Measurements from ENCODE around the gene UBAP2. TPM values are rescaled to one million over a fixed set of nuclear protein-coding genes. Genes with fewer than 3 reads are reported as not detected.
A peak's percentile ranks its signal among the peaks of the same experiment; 100 is the strongest.

UBAP2 gene
- polyA plus RNA-seq, 1 of the 3 experiments (the other 2 are of a cell fraction) = 15.8 TPM

DNA sequence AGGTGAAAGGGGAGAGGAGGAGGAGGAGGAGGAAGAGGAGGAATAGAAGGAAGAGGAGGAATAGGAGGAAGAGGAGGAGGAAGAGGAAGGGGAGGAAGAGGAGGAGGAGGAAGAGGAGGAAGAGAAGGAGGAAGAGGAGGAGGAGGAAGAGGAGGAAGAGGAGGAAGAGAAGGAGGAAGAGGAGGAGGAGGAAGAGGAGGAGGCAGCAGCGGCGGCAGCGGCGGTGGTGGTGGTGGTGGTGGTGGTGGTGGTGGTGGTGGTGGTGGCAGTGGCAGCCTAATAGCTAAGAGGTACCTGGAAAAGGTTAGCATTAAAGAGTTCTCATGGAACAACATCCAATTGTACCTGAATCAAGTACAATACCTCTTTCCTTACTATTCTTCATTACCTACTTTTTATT lies 32.5 kb downstream of the UBAP2 start:
- Histone ChIP-seq H3K79me2 (ENCODE audit: insufficient read depth) (peaks cover 65% of the 10 kb centered on the region), H2AFZ (ENCODE audit: low read depth) (no peak overlapping the region), H3F3A (replicated peaks; ENCODE audit: insufficient read depth) (peaks cover 17% of the 10 kb centered on the region), H3K36me3 (replicated peaks in 1 of 2; ENCODE audit: control insufficient read depth in 1 of 2, insufficient read depth in 2 of 2, low read length in 1 of 2) (peaks cover 0 to 28% of the 10 kb centered on the region in 2 experiments), H3K9me3 (no peaks in the 10 kb centered on the region), H3K9ac (no peak overlapping the region), H3K4me3 (ENCODE audit: low read depth in 2 of 2, low read length in 1 of 2) (no peak overlapping the region), H4K20me1 (ENCODE audit: insufficient read depth) (0 out of 2 replicates have a peak, but pooled peaks cover 4% of the 10 kb centered on the region), H3K4me2 (no peak overlapping the region), H3K27ac (ENCODE audit: low read depth in 2 of 2, low read length in 1 of 2) (no peak overlapping the region), H3K9me2 (no peaks in the 10 kb centered on the region), H3K4me1 (ENCODE audit: control insufficient read depth in 1 of 2, insufficient read depth in 2 of 2, low read depth in 1 of 2, low read length in 1 of 2) (no peaks in the 10 kb centered on the region), H3K27me3 (ENCODE audit: insufficient read depth) (no peaks in the 10 kb centered on the region)
- 82% methylated on average over 4 of the region's 4 CpGs for WGBS (ENCODE audit: low lambda C conversion rate)
- ChIA-PET CTCF (no interaction called here), POLR2A (no interaction called here)
- TF ChIP-seq SMC3 (IDR thresholded peaks at IDR 0.05; ENCODE audit: low read depth, low read length) (no peak), USF2 (IDR thresholded peaks at IDR 0.05; ENCODE audit: borderline replicate concordance, low read depth, low read length) (no peak), RAD21 (IDR thresholded peaks at IDR 0.05; ENCODE audit: low read length) (no peak), FOXM1 (IDR thresholded peaks at IDR 0.05; ENCODE audit: low read depth) (no peak), TCF12 (IDR thresholded peaks at IDR 0.05) (no peak), RXRA (IDR thresholded peaks at IDR 0.05; ENCODE audit: borderline replicate concordance, low read depth) (no peak), RCOR1 (IDR thresholded peaks at IDR 0.05; ENCODE audit: low read length) (no peak), PBX3 (IDR thresholded peaks at IDR 0.05) (no peak), JUND (IDR thresholded peaks at IDR 0.05) (no peak), FOSL2 (IDR thresholded peaks at IDR 0.05; ENCODE audit: borderline replicate concordance, low read depth) (no peak), MAX (IDR thresholded peaks at IDR 0.05; ENCODE audit: low read depth) (no peak)
- TF ChIP-seq, protein P1, sequence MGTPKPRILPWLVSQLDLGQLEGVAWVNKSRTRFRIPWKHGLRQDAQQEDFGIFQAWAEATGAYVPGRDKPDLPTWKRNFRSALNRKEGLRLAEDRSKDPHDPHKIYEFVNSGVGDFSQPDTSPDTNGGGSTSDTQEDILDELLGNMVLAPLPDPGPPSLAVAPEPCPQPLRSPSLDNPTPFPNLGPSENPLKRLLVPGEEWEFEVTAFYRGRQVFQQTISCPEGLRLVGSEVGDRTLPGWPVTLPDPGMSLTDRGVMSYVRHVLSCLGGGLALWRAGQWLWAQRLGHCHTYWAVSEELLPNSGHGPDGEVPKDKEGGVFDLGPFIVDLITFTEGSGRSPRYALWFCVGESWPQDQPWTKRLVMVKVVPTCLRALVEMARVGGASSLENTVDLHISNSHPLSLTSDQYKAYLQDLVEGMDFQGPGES (IDR thresholded peaks at IDR 0.05; ENCODE audit: low read depth, low read length) = no peak
- TF ChIP-seq, protein P2, sequence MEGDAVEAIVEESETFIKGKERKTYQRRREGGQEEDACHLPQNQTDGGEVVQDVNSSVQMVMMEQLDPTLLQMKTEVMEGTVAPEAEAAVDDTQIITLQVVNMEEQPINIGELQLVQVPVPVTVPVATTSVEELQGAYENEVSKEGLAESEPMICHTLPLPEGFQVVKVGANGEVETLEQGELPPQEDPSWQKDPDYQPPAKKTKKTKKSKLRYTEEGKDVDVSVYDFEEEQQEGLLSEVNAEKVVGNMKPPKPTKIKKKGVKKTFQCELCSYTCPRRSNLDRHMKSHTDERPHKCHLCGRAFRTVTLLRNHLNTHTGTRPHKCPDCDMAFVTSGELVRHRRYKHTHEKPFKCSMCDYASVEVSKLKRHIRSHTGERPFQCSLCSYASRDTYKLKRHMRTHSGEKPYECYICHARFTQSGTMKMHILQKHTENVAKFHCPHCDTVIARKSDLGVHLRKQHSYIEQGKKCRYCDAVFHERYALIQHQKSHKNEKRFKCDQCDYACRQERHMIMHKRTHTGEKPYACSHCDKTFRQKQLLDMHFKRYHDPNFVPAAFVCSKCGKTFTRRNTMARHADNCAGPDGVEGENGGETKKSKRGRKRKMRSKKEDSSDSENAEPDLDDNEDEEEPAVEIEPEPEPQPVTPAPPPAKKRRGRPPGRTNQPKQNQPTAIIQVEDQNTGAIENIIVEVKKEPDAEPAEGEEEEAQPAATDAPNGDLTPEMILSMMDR (IDR thresholded peaks at IDR 0.05) = no peak
- no peak for DNase-seq

GRCh38 chr9:34010979-34011378 lies 37.7 kb downstream of the UBAP2 start:
- POLR2A ChIA-PET = no interaction called here

More at GRCh38 chr9:34010979-34011378, 37.7 kb downstream of the UBAP2 start:
- CTCF ChIA-PET = interaction anchor here (0.8 to 1.6 kb wide), 10 partner anchors 8 to 84 kb away, joined by 3 to 6 read pairs (median 3); partner anchors contain the start of gene UBAP2
- H4K20me1 ChIP-seq (ENCODE audit: insufficient read depth) = 0 out of 2 replicates have a peak, but pooled peaks cover 4% of the 10 kb centered on the region
- H3K9me2 ChIP-seq = no peaks in the 10 kb centered on the region
- H3K4me3 ChIP-seq (ENCODE audit: low read depth in 2 of 2, low read length in 1 of 2) = no peak overlapping the region
- peaks cover 27% of the 10 kb centered on the region for H3K79me2 ChIP-seq (ENCODE audit: insufficient read depth)
- no peak overlapping the region for H2AFZ ChIP-seq (ENCODE audit: low read depth)
- peaks cover 0 to 49% of the 10 kb centered on the region in 2 experiments for H3K36me3 ChIP-seq (replicated peaks in 1 of 2; ENCODE audit: control insufficient read depth in 1 of 2, insufficient read depth in 2 of 2, low read length in 1 of 2)
- H3K4me1 ChIP-seq (ENCODE audit: control insufficient read depth in 1 of 2, insufficient read depth in 2 of 2, low read depth in 1 of 2, low read length in 1 of 2) = no peaks in the 10 kb centered on the region
- no peaks in the 10 kb centered on the region for H3K9me3 ChIP-seq
- peak; percentile 33 for DNase-seq
- TF ChIP-seq SMC3 (IDR thresholded peaks at IDR 0.05; ENCODE audit: low read depth, low read length) (0 out of 2 replicates have a peak, but pooled peaks have one; percentile 7), SIN3A (IDR thresholded peaks at IDR 0.05; ENCODE audit: borderline replicate concordance, low read depth, low read length) (no peak), FOXJ3 (CRISPR knock-in tag; IDR thresholded peaks at IDR 0.05) (no peak), RFX5 (IDR thresholded peaks at IDR 0.05; ENCODE audit: low read length) (no peak), RAD21 (IDR thresholded peaks at IDR 0.05; ENCODE audit: low read length) (peak; percentile 57)
- TF ChIP-seq, protein P2 (IDR thresholded peaks at IDR 0.05) = peak; percentile 65
- H3K27ac ChIP-seq (ENCODE audit: low read depth in 2 of 2, low read length in 1 of 2) = no peak overlapping the region
- H3K9ac ChIP-seq = no peak overlapping the region
- 56% methylated on average over 4 of the region's 4 CpGs for WGBS (ENCODE audit: low lambda C conversion rate)
- peaks cover 27% of the 10 kb centered on the region for H3F3A ChIP-seq (replicated peaks; ENCODE audit: insufficient read depth)
- no peaks in the 10 kb centered on the region for H3K27me3 ChIP-seq (ENCODE audit: insufficient read depth)
- H3K4me2 ChIP-seq = no peak overlapping the region
